ENCODE measurements around the gene DYNLRB2. TPM values are rescaled to one million over a fixed set of nuclear protein-coding genes. Genes with fewer than 3 reads are reported as not detected.

DYNLRB2 gene
- total RNA-seq = 1.1 and 1.3 TPM in 2 replicates

GRCh38 chr16:80540516-80541305 lies at the start of gene DYNLRB2:
DYNLRB2 (plus strand) TSS chr16:80540993; CDS start chr16:80541077, 84 bp downstream.

